A375 (cell line): ENCODE measurements around the gene TAB3. TPM values are rescaled to one million over a fixed set of nuclear protein-coding genes. Genes with fewer than 3 reads are reported as not detected.

Source experiments
- total RNA-seq: library from RNA; depleted of rRNA; stranded (reverse); fragments of >200 nt; shearing (Covaris generic); gene quantifications from 2 replicates; pipeline ENCODE4 v1.2.3, GENCODE V29; 2014; rRNA removed

TAB3 gene, protein sequence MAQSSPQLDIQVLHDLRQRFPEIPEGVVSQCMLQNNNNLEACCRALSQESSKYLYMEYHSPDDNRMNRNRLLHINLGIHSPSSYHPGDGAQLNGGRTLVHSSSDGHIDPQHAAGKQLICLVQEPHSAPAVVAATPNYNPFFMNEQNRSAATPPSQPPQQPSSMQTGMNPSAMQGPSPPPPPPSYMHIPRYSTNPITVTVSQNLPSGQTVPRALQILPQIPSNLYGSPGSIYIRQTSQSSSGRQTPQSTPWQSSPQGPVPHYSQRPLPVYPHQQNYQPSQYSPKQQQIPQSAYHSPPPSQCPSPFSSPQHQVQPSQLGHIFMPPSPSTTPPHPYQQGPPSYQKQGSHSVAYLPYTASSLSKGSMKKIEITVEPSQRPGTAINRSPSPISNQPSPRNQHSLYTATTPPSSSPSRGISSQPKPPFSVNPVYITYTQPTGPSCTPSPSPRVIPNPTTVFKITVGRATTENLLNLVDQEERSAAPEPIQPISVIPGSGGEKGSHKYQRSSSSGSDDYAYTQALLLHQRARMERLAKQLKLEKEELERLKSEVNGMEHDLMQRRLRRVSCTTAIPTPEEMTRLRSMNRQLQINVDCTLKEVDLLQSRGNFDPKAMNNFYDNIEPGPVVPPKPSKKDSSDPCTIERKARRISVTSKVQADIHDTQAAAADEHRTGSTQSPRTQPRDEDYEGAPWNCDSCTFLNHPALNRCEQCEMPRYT
- total RNA-seq = 13.0 and 14.8 TPM in 2 replicates

GRCh38 chrX:30889147-30890140 is at the start of gene TAB3:
TAB3 (minus strand) TSS chrX:30889254; CDS start chrX:30859588, 29,666 bp downstream.

Other genes with a start within 250 kb of the TAB3 start
- 1.8 and 4.1 TPM in 2 replicates for gene GK, start 235.8 kb downstream of the TAB3 start, total RNA-seq
- not detected in 2 replicates for gene FTHL17, start 182.8 kb upstream of the TAB3 start, total RNA-seq